ENCODE results near the gene CCDC159.
A peak's percentile ranks its signal among the peaks of the same experiment; 100 is the strongest.

Gene CCDC159

DNA sequence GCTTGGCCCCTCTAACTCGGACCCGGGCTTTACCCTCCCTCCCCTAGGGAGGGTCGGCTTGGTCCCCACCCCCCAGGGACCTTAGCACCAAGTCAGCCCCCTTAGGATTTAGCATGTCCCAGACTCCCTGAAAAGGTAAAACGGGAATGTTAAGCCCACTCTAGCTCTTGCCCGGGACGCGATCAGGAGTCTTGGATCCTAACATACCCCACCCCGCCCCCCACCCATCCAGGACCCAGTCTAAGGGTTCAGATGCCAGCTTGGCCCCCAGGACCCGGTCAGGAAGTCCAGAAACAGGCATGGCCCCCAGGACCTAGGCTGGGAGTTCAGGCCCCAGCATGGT lies 37.4 kb downstream of the CCDC159 start:
- H3K4me3 ChIP-seq (ENCODE audit: low read depth, low read length) = peak overlapping the region; percentile 37
- TF ChIP-seq, protein P1, sequence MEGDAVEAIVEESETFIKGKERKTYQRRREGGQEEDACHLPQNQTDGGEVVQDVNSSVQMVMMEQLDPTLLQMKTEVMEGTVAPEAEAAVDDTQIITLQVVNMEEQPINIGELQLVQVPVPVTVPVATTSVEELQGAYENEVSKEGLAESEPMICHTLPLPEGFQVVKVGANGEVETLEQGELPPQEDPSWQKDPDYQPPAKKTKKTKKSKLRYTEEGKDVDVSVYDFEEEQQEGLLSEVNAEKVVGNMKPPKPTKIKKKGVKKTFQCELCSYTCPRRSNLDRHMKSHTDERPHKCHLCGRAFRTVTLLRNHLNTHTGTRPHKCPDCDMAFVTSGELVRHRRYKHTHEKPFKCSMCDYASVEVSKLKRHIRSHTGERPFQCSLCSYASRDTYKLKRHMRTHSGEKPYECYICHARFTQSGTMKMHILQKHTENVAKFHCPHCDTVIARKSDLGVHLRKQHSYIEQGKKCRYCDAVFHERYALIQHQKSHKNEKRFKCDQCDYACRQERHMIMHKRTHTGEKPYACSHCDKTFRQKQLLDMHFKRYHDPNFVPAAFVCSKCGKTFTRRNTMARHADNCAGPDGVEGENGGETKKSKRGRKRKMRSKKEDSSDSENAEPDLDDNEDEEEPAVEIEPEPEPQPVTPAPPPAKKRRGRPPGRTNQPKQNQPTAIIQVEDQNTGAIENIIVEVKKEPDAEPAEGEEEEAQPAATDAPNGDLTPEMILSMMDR (conservative IDR thresholded peaks at IDR 0.05; ENCODE audit: low read depth, low read length) = no peak
- no peak for DNase-seq (ENCODE audit: low read depth)

DNA sequence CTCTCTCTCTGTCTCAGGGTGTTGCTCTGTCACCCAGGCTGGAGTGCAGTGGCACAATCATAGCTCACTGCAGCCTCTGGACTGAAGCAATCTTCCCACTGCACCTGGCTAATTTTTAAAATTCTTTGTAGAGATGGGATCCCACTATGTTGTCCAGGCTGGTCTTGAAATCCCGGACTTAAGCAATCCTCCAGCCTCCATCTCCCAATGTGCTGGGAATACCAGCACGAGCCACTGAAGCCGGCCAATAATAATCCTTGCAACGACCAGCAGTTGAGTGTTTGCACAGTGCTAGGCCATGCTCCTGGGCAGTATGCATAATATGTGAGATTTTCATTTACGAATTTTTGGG lies 38.4 kb downstream of the CCDC159 start:
- TF ChIP-seq, protein P1 (conservative IDR thresholded peaks at IDR 0.05; ENCODE audit: low read depth, low read length) = no peak
- H3K4me3 ChIP-seq (ENCODE audit: low read depth, low read length) = no peak overlapping the region
- no peak for DNase-seq (ENCODE audit: low read depth)

DNA sequence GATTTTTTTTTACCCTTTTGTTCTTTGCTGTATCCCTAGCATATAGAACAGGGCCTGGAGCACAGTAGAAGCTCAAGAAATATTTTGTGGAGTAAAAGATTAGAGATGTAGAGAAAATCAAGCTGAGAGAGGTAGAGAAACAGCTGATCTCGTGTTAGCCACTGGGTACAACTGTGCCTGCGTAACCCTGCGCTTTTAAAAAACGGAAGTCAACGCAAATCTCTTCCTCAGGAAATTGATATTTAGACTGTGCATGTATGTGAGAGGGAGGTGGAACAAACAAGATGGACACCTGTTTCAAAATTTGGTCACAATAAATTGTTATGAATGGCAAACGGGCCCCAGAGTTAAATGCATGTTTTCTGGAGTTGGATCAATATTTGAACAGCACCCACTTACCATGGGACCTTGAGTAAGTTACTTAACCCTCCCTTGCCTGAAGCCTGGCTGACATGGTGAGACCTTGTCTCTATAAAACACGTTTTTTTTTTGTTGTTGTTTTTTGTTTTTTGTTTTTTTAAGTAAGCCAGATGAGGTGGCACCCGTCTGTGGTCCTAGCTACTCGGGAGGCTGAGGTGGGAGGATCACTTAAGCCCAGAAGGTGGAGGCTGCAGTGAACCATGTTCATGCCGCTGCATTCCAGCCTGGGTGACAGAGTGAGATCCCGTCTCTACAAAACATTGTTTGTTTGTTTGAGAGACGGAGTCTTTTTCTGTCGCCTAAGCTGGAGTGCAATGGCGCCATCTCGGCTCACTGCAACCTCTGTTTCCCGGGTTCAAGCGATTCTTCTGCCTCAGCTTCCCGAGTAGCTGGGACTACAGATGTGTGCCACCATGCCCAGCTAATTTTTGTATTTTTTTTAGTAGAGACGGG lies 41.1 kb downstream of the CCDC159 start:
- H3K4me3 ChIP-seq (ENCODE audit: low read depth, low read length) = no peak overlapping the region
- TF ChIP-seq, protein P1 (conservative IDR thresholded peaks at IDR 0.05; ENCODE audit: low read depth, low read length) = no peak
- DNase-seq (ENCODE audit: low read depth) = no peak

DNA sequence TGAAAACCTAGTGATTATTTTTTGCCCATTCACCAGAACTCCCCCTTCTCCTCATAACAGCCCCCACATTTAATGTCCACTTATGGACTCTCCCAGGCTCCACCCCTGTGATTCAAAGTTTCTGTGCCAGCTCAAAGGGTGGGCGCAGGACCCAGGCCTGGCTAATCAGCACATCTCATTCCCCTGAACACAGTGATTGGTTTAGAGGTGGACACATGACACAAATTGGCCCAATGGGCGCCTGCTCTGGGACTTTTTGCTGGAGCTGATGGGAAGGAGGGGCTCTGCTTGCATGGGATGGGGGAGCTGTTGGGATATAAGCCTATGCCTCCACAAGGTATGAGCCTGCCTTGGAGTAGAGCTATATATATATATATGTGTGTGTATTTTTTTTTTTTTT lies 44.0 kb downstream of the CCDC159 start:
- DNase-seq (ENCODE audit: low read depth) = no peak
- H3K4me3 ChIP-seq (ENCODE audit: low read depth, low read length) = no peak overlapping the region
- TF ChIP-seq, protein P1 (conservative IDR thresholded peaks at IDR 0.05; ENCODE audit: low read depth, low read length) = no peak

- H3K4me3 ChIP-seq (ENCODE audit: low read depth, low read length) = no peak overlapping the region
- TF ChIP-seq, protein P1 (conservative IDR thresholded peaks at IDR 0.05; ENCODE audit: low read depth, low read length) = no peak
- no peak for DNase-seq (ENCODE audit: low read depth)
These were observed 44.8 kb downstream of the CCDC159 start for GRCh38 chr19:11390933-11391680.

DNA sequence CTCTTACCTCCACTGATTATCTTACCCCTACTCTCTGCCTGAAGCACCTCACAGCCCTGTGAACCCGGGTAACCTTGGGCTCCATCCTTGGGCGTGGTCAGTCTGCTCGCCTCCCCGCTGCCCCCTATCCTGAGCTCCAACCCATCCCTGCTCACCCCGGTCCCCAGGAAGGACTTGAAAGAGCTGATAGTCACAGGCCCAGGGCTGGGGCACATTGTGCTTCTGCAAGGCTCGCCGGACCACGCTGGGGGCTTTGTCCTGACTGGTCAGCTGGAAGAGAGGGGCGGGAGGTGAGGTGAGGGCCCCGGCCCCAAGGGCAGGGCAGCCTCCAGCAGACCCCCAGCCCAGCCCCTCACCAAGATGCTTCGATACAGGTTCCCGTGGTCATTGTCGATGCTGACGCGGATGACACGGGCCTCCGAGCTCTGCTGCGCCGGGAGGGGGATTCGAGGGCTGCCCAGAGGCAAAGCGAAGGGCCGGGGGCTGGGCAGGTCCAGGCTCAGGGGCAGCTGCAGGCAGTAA lies 50.8 kb downstream of the CCDC159 start:
- TF ChIP-seq, protein P1 (conservative IDR thresholded peaks at IDR 0.05; ENCODE audit: low read depth, low read length) = no peak
- no peak for DNase-seq (ENCODE audit: low read depth)
- no peak overlapping the region for H3K4me3 ChIP-seq (ENCODE audit: low read depth, low read length)
